ENCODE results near the gene STXBP1.
"Not testable (repeated sequence)": the region's sequence is repeated elsewhere in the genome, so short reads cannot be mapped to it uniquely, and the experiment has no call there.

Gene STXBP1

GRCh38 chr9:127611899-127612790, at the start of gene STXBP1:
Gene STXBP1 (plus strand): TSS chr9:127612277. CDS start chr9:127612404, 127 bp downstream.
- peak in 13 of 14 donors; percentile 56 to 93 (median 84) for DNase-seq

GRCh38 chr9:127562279-127562796, 49.7 kb upstream of the STXBP1 start:
- no peak for DNase-seq

DNA sequence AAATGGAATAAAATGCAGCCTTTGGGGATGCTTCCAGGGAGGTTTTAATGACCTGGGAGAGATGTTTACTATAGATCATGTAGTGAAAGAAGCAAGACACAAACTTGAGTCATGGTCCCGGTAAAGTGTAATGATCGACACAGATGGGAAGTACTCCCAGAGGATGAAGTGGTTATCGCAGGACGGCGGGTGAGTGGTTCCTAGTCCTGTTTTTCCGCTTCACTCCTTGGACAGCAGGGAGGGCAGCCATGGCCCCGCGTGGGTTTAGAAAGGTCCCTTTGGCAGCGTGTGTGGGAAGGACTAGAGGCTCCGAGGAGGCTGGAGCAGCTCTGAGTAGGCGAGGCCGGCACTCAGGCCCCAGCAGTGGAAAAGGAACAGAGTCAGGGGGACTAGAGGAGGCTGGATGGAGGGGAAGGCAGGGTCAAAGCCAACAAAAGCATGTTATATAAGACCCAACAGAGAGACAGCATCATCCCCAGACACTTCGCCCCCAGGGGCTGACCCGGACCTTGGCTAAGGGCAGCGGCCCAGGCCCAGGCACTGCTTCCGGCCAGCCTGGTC, 49.2 kb upstream of the STXBP1 start:
- DNase-seq, result no peak

DNA sequence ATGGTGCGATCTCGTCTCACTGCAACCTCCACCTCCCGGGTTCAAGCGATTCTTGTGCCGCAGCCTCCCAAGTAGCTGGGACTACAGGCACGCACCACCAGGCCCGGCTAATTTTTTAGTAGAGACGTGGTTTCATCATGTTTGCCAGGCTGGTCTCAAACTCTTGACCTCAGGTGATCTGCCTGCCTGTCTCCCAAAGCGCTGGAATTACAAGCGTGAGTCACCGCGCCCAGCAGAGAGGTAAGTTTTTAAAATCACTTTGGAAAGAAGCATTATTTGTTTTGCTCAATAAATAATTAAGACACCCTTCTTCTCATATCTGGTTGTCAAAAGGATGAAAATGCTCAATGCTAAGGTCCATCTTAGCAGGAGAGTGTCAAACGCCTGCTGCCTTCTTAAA, 48.5 kb upstream of the STXBP1 start:
- DNase-seq, result no peak

- DNase-seq, result no peak
Observed at GRCh38 chr9:127565231-127565630, 46.8 kb upstream of the STXBP1 start.

GRCh38 chr9:127566351-127567001, 45.6 kb upstream of the STXBP1 start:
- DNase-seq, result peak in 1 of 14 donors; percentile 19

- peak in 1 of 14 donors; percentile 82 for DNase-seq
Observed at GRCh38 chr9:127567035-127567729, 44.9 kb upstream of the STXBP1 start.

- DNase-seq, result no peak
Observed at GRCh38 chr9:127567730-127568617, 44.1 kb upstream of the STXBP1 start.

GRCh38 chr9:127568618-127568970, 43.5 kb upstream of the STXBP1 start:
- no peak for DNase-seq

GRCh38 chr9:127568971-127569885, 42.8 kb upstream of the STXBP1 start:
- DNase-seq, result peak in 10 of 14 donors; percentile 32 to 81 (median 60)

GRCh38 chr9:127569886-127570401, 42.1 kb upstream of the STXBP1 start:
- DNase-seq, result peak in 1 of 14 donors; percentile 55

- no peak for DNase-seq
Observed at GRCh38 chr9:127570533-127571111, 41.5 kb upstream of the STXBP1 start.

DNA sequence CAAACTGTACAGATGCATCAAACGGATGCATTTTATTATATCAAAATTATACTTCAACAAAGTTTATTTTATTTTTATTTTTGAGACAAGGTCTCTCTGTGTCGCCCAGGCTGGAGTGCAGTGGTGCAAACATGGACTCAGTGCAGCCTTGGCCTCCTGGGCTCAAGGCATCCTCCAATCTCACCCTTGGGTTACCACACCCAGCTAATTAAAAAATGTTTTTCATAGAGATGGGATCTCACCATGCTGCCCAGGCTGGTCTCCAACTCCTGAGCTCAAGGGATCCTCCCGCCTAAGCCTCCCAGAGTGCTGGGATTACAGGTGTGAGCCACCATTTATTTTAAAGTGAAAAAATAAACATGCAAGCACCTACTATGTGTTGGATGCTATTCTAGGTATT, 40.1 kb upstream of the STXBP1 start:
- DNase-seq, result no peak

DNA sequence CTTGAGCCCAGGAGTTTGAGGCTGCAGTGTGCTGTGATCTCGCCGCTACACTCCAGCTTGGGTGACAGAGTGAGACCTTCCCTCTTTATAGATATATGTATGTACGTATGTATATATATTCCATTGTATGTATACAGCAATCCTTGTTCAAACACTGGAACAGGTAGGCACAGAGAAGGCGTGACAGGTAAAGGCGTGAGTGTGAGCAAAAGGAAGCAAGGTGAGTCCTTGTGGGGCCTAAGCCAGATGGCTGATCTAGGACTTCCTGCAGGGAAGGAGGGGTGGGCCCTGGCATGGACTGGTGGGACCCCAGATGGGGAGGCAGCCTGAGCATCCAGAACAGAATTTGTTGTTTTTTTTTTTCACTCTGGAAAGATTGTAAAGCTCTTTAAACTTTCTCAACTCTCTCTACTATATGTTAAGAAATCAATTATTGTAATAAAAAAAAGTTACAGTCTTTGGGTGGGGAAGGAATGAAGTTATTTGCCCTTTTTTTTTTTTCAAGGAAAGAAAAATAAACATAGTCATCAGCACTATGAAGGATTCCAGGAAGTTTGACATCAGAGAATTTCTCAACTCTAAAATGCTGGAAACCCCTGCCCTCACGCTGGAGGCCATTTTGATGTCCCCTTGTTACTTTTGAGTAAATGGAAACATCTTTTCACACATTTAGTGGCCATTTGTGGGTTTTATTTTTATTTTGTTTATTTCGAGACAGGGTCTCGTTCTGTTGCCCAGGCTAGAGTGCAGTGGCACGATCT, 38.9 kb upstream of the STXBP1 start:
- DNase-seq, result no peak

GRCh38 chr9:127574072-127574993, 37.7 kb upstream of the STXBP1 start:
- DNase-seq, result peak in 2 of 14 donors; percentile 38 to 84

GRCh38 chr9:127575875-127576778, 36.0 kb upstream of the STXBP1 start:
- no peak for DNase-seq

DNA sequence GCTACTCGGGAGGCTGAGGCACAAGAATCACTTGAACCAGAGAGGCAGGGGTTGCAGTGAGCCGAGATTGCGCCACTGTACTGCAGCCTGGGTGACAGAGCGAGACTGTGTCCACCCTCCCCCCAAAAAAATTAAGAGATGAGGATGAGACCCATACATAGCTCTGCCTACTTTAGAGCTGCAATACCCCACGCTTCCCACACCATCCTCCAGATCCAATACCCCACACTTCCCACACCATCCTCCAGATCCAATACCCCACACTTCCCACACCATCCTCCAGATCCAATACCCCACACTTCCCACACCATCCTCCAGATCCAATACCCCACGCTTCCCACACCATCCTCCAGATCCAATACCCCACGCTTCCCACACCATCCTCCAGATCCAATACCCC, 34.9 kb upstream of the STXBP1 start:
- DNase-seq, result not testable (repeated sequence)
